C4-2B (cell line): ENCODE measurements around the gene NOTCH3.

ENCODE experiments used
- CTCF ChIP-seq: fragments of 450-650 bp; conservative IDR thresholded peaks from 2 replicates; pipeline ENCODE4 v1.5.1; 2017; ENCODE audit warnings: mild to moderate bottlenecking
- ZFX ChIP-seq: fragments of 450-650 bp; IDR thresholded peaks from 2 replicates; pipeline ENCODE4 v1.6.1; 2017

GRCh38 chr19:15122331-15123030, 78.3 kb downstream of the NOTCH3 start:
- TF ChIP-seq CTCF (no peak), ZFX (no peak)
